ENCODE measurements around the gene CIP2A.

The CIP2A gene

DNA sequence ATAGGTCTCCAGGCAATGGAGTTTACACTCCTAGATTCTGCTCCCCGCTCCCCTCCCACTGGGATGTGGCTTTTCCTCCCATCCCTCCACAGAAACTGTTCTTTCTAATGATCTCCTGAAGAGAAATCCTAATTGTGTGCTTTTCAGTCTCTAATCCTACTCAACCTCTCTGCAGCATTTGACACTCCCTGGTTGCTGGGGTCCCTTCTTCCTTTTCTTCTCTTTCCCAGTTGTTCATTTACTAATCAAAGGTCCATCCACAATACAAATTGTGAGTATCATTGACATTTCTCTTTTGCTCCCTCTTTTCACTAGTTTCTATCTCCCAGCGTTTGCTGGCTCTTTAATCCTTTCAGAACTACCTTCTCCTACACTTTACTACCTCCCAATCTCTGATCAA is 72.4 kb downstream of the CIP2A start:
- Histone ChIP-seq H3K4me1 (ENCODE audit: control extremely low read depth in 1 of 4, control insufficient read depth in 4 of 4, insufficient read depth in 4 of 4, low read length in 3 of 4) (no peaks in the 10 kb centered on the region), H3K4me3 (ENCODE audit: control insufficient read depth in 1 of 7, extremely low read depth in 1 of 7, insufficient read depth in 4 of 7, low read depth in 2 of 7, low read length in 6 of 7) (no peak overlapping the region), H3K36me3 (ENCODE audit: control insufficient read depth in 4 of 4, insufficient read depth in 4 of 4, low read length in 3 of 4) (no peaks in the 10 kb centered on the region), H3K27ac (ENCODE audit: insufficient read depth in 1 of 2, low read depth in 1 of 2, low read length in 2 of 2, poor library complexity in 1 of 2, severe bottlenecking in 2 of 2) (no peak overlapping the region), H3K9me3 (ENCODE audit: control extremely low read depth in 1 of 5, control insufficient read depth in 4 of 5, insufficient read depth in 2 of 5, low read depth in 1 of 5, low read length in 4 of 5) (no peaks in the 10 kb centered on the region), H3K27me3 (replicated peaks in 2 of 5; ENCODE audit: control insufficient read depth in 4 of 5, insufficient read depth in 5 of 5, low read length in 4 of 5) (no peaks in the 10 kb centered on the region)
- CTCF ChIA-PET, result no interaction called here
- 94% methylated on average over 2 of the region's 2 CpGs for WGBS (ENCODE audit: insufficient coverage)
- POLR2A ChIA-PET, result no interaction called here
- no peak for DNase-seq

DNA sequence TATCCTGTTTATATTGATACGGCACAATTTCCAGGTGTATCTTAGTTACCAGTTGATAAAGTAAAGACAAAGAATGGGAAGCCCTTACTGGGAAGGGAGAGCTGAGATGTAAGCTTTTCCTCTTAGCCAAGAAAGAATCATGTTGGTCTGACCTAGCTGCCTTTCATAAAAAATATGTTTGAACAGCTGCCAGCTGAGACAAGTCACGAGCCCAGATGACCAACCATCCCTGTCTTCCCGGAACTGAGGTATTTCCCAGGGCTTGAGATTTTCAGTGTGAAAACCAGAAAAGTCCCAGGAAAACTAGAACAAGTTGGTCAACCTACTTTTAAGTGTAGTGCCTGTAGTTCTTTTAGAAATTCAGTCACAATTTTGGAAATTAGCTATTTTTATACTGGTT is 75.3 kb downstream of the CIP2A start:
- ChIA-PET CTCF (interaction anchor here (1.5 kb wide), 1 partner anchor 38 kb away, joined by 3 read pairs; no protein-coding TSS in a partner anchor), POLR2A (no interaction called here)
- no peak overlapping the region for H3K4me3 ChIP-seq (ENCODE audit: control insufficient read depth in 1 of 7, extremely low read depth in 1 of 7, insufficient read depth in 4 of 7, low read depth in 2 of 7, low read length in 6 of 7)
- 94% methylated on average over 3 of the region's 3 CpGs for WGBS (ENCODE audit: insufficient coverage)
- H3K27ac ChIP-seq (ENCODE audit: insufficient read depth in 1 of 2, low read depth in 1 of 2, low read length in 2 of 2, poor library complexity in 1 of 2, severe bottlenecking in 2 of 2), result no peak overlapping the region
- H3K27me3 ChIP-seq (replicated peaks in 2 of 5; ENCODE audit: control insufficient read depth in 4 of 5, insufficient read depth in 5 of 5, low read length in 4 of 5), result no peaks in the 10 kb centered on the region
- no peaks in the 10 kb centered on the region for H3K36me3 ChIP-seq (ENCODE audit: control insufficient read depth in 4 of 4, insufficient read depth in 4 of 4, low read length in 3 of 4)
- DNase-seq, result no peak
- H3K4me1 ChIP-seq (ENCODE audit: control extremely low read depth in 1 of 4, control insufficient read depth in 4 of 4, insufficient read depth in 4 of 4, low read length in 3 of 4), result no peaks in the 10 kb centered on the region
- H3K9me3 ChIP-seq (ENCODE audit: control extremely low read depth in 1 of 5, control insufficient read depth in 4 of 5, insufficient read depth in 2 of 5, low read depth in 1 of 5, low read length in 4 of 5), result no peaks in the 10 kb centered on the region

DNA sequence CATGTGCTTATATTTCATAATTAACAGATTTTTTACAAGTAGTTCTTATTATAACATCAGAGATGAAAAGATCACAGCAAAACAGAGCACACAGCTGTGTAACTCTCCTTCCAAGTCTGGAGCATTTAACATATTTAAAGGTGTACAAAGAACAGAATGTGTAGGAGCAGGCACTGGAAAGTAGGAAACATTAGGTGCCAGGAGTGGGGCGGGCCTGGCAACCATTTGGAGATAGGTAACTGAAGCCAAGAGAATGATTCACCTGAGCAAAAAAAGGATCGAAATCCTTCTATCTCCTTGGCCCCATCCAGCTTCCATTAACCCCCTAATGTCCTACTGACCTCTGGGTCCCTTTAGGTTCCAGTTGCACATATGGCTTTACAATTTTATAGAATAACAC is 76.6 kb downstream of the CIP2A start:
- Histone ChIP-seq H3K4me1 (ENCODE audit: control extremely low read depth in 1 of 4, control insufficient read depth in 4 of 4, insufficient read depth in 4 of 4, low read length in 3 of 4) (no peaks in the 10 kb centered on the region), H3K27ac (ENCODE audit: insufficient read depth in 1 of 2, low read depth in 1 of 2, low read length in 2 of 2, poor library complexity in 1 of 2, severe bottlenecking in 2 of 2) (no peak overlapping the region), H3K36me3 (ENCODE audit: control insufficient read depth in 4 of 4, insufficient read depth in 4 of 4, low read length in 3 of 4) (no peaks in the 10 kb centered on the region), H3K4me3 (ENCODE audit: control insufficient read depth in 1 of 7, extremely low read depth in 1 of 7, insufficient read depth in 4 of 7, low read depth in 2 of 7, low read length in 6 of 7) (no peak overlapping the region), H3K27me3 (replicated peaks in 2 of 5; ENCODE audit: control insufficient read depth in 4 of 5, insufficient read depth in 5 of 5, low read length in 4 of 5) (no peaks in the 10 kb centered on the region), H3K9me3 (ENCODE audit: control extremely low read depth in 1 of 5, control insufficient read depth in 4 of 5, insufficient read depth in 2 of 5, low read depth in 1 of 5, low read length in 4 of 5) (no peaks in the 10 kb centered on the region)
- no peak for DNase-seq
- no CpG with 5 or more reads among the region's 2 CpGs for WGBS (ENCODE audit: insufficient coverage)
- CTCF ChIA-PET, result no interaction called here
- POLR2A ChIA-PET, result no interaction called here

DNA sequence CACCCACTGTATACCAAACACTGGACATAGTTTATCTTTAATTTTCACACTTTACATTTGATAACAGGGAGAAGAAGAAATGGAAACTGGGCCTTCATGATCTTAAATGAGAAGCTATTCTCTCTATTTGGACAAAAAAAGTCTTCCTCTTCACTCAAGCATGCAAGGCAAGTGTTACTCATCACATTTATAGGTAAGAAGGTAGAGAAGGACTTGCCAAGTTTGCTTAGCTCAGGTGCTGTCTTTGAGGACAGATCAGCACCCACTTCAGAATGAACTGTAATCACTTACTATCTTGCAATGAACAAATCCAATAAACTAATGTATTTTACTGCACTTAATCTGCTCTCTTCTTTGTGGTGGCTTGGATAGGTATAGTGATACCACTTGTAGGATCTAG is 77.7 kb downstream of the CIP2A start:
- H3K36me3 ChIP-seq (ENCODE audit: control insufficient read depth in 4 of 4, insufficient read depth in 4 of 4, low read length in 3 of 4), result no peaks in the 10 kb centered on the region
- no peak overlapping the region for H3K4me3 ChIP-seq (ENCODE audit: control insufficient read depth in 1 of 7, extremely low read depth in 1 of 7, insufficient read depth in 4 of 7, low read depth in 2 of 7, low read length in 6 of 7)
- H3K27me3 ChIP-seq (replicated peaks in 2 of 5; ENCODE audit: control insufficient read depth in 4 of 5, insufficient read depth in 5 of 5, low read length in 4 of 5), result no peaks in the 10 kb centered on the region
- ChIA-PET POLR2A (no interaction called here), CTCF (no interaction called here)
- no peak overlapping the region for H3K27ac ChIP-seq (ENCODE audit: insufficient read depth in 1 of 2, low read depth in 1 of 2, low read length in 2 of 2, poor library complexity in 1 of 2, severe bottlenecking in 2 of 2)
- H3K4me1 ChIP-seq (ENCODE audit: control extremely low read depth in 1 of 4, control insufficient read depth in 4 of 4, insufficient read depth in 4 of 4, low read length in 3 of 4), result no peaks in the 10 kb centered on the region
- no peaks in the 10 kb centered on the region for H3K9me3 ChIP-seq (ENCODE audit: control extremely low read depth in 1 of 5, control insufficient read depth in 4 of 5, insufficient read depth in 2 of 5, low read depth in 1 of 5, low read length in 4 of 5)
- no peak for DNase-seq

DNA sequence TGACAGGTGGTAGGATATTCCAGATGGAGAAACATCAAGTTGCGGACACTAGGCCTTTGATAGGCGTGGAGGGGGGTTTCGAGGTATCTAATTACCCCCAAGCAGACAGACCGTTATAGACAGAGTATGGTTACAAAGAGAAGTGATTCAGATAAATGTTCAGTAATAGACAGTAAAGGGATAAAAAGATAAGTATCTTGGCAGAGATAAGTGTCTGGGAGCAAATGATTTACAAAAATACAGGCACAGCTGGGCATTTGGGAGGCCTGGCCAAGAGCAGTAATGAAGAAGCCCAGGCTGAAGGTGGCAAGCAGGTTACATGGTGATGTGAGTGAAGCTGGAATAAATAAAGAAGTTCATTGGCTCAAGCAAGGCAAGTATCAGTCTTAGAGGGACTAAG is 78.2 kb downstream of the CIP2A start:
- Histone ChIP-seq H3K4me1 (ENCODE audit: control extremely low read depth in 1 of 4, control insufficient read depth in 4 of 4, insufficient read depth in 4 of 4, low read length in 3 of 4) (no peaks in the 10 kb centered on the region), H3K4me3 (ENCODE audit: control insufficient read depth in 1 of 7, extremely low read depth in 1 of 7, insufficient read depth in 4 of 7, low read depth in 2 of 7, low read length in 6 of 7) (no peak overlapping the region), H3K36me3 (ENCODE audit: control insufficient read depth in 4 of 4, insufficient read depth in 4 of 4, low read length in 3 of 4) (no peaks in the 10 kb centered on the region), H3K9me3 (ENCODE audit: control extremely low read depth in 1 of 5, control insufficient read depth in 4 of 5, insufficient read depth in 2 of 5, low read depth in 1 of 5, low read length in 4 of 5) (no peaks in the 10 kb centered on the region), H3K27me3 (replicated peaks in 2 of 5; ENCODE audit: control insufficient read depth in 4 of 5, insufficient read depth in 5 of 5, low read length in 4 of 5) (no peaks in the 10 kb centered on the region), H3K27ac (ENCODE audit: insufficient read depth in 1 of 2, low read depth in 1 of 2, low read length in 2 of 2, poor library complexity in 1 of 2, severe bottlenecking in 2 of 2) (no peak overlapping the region)
- ChIA-PET POLR2A (no interaction called here), CTCF (no interaction called here)
- 100% methylated on average over 4 of the region's 4 CpGs for WGBS (ENCODE audit: insufficient coverage)
- no peak for DNase-seq

DNA sequence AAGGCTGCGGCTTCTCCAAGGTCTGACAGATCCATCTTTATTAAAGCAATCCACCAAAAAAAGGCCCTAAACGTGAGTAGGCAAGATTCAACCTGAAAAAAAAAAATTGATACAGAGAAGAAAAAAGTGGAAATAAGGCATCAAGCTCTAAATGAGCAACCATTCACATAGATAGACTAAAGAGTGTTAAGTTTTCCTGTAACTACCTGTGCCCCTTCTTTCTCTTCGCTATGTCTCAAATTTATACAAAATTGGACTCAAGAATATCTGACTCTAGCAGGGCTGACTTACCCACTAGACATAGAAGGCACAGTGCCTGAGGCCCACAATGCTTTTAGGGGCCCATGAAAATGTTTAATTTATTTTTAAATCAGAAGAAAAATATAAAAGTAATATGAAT is 78.7 kb downstream of the CIP2A start, which contains the start of gene MYH15:
MYH15 (minus strand) TSS at position 101 of the 400 bp plus-strand sequence; CDS start at position 35, 66 bp downstream.
- 80% methylated on average over 1 of the region's 3 CpGs for WGBS (ENCODE audit: insufficient coverage)
- ChIA-PET CTCF (no interaction called here), POLR2A (no interaction called here)

DNA sequence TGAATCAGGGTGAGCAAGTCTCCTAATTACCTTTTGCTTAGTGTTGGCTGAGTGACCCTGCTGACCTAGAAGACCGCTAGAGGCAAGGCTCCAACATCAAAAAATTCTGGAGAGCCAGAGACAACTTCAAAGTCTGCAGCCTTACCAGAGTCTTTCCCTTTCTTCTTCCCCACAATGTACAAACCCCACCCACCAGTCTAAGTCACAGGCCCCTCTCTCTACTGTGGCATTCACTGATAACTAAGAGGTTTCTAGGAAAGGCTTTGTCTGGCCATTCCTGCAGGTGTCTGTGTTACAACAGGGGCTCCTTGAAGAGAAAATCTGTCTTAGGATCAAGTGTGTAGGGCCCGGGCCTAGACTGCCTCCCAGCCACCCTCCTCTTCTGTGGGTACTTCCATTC is 79.4 kb downstream of the CIP2A start:
- 100% methylated on average over 2 of the region's 2 CpGs for WGBS (ENCODE audit: insufficient coverage)
- H3K27ac ChIP-seq (ENCODE audit: insufficient read depth in 1 of 2, low read depth in 1 of 2, low read length in 2 of 2, poor library complexity in 1 of 2, severe bottlenecking in 2 of 2), result no peak overlapping the region
- H3K9me3 ChIP-seq (ENCODE audit: control extremely low read depth in 1 of 5, control insufficient read depth in 4 of 5, insufficient read depth in 2 of 5, low read depth in 1 of 5, low read length in 4 of 5), result no peaks in the 10 kb centered on the region
- no peak overlapping the region for H3K4me3 ChIP-seq (ENCODE audit: control insufficient read depth in 1 of 7, extremely low read depth in 1 of 7, insufficient read depth in 4 of 7, low read depth in 2 of 7, low read length in 6 of 7)
- no peaks in the 10 kb centered on the region for H3K36me3 ChIP-seq (ENCODE audit: control insufficient read depth in 4 of 4, insufficient read depth in 4 of 4, low read length in 3 of 4)
- no peak for DNase-seq
- H3K27me3 ChIP-seq (replicated peaks in 2 of 5; ENCODE audit: control insufficient read depth in 4 of 5, insufficient read depth in 5 of 5, low read length in 4 of 5), result no peaks in the 10 kb centered on the region
- CTCF ChIA-PET, result no interaction called here
- POLR2A ChIA-PET, result no interaction called here
- H3K4me1 ChIP-seq (ENCODE audit: control extremely low read depth in 1 of 4, control insufficient read depth in 4 of 4, insufficient read depth in 4 of 4, low read length in 3 of 4), result no peaks in the 10 kb centered on the region

More for the DNA sequence above, 78.7 kb downstream of the CIP2A start, which contains the start of gene MYH15:
- H3K4me3 ChIP-seq (ENCODE audit: control insufficient read depth in 1 of 7, extremely low read depth in 1 of 7, insufficient read depth in 4 of 7, low read depth in 2 of 7, low read length in 6 of 7), result no peak within 1 kb of the TSS
- H3K9me3 ChIP-seq (ENCODE audit: control extremely low read depth in 1 of 5, control insufficient read depth in 4 of 5, insufficient read depth in 2 of 5, low read depth in 1 of 5, low read length in 4 of 5), result no peaks in the 10 kb centered on the region
- DNase-seq, result no peak
- no peaks in the 10 kb centered on the region for H3K36me3 ChIP-seq (ENCODE audit: control insufficient read depth in 4 of 4, insufficient read depth in 4 of 4, low read length in 3 of 4)
- H3K4me1 ChIP-seq (ENCODE audit: control extremely low read depth in 1 of 4, control insufficient read depth in 4 of 4, insufficient read depth in 4 of 4, low read length in 3 of 4), result no peaks in the 10 kb centered on the region
- H3K27ac ChIP-seq (ENCODE audit: insufficient read depth in 1 of 2, low read depth in 1 of 2, low read length in 2 of 2, poor library complexity in 1 of 2, severe bottlenecking in 2 of 2), result no peak within 1 kb of the TSS
- H3K27me3 ChIP-seq (replicated peaks in 2 of 5; ENCODE audit: control insufficient read depth in 4 of 5, insufficient read depth in 5 of 5, low read length in 4 of 5), result no peaks in the 10 kb centered on the region
